Measurements from ENCODE around the gene GSTA4.

Gene GSTA4

GRCh38 chr6:52985228-52985627 lies 9.9 kb downstream of the GSTA4 start:
- POLR2A ChIA-PET (ENCODE audit: low non-redundant PET), result no interaction called here
- TF ChIP-seq CTCF (conservative IDR thresholded peaks at IDR 0.05; ENCODE audit: low read depth), result no peak
- DNase-seq (ENCODE audit: low spot score), result no peak
- H3K27ac ChIP-seq, result no peak overlapping the region
- CTCF ChIA-PET, result interaction anchor here (0.5 kb wide), 1 partner anchor 17 kb away, joined by 3 read pairs; no protein-coding TSS in a partner anchor

GRCh38 chr6:52984247-52984646 lies 10.8 kb downstream of the GSTA4 start:
- DNase-seq (ENCODE audit: low spot score), result no peak
- POLR2A ChIA-PET (ENCODE audit: low non-redundant PET), result no interaction called here
- H3K27ac ChIP-seq, result no peak overlapping the region
- TF ChIP-seq CTCF (conservative IDR thresholded peaks at IDR 0.05; ENCODE audit: low read depth), result no peak
- CTCF ChIA-PET, result interaction anchor here (0.6 to 1.0 kb wide), 2 partner anchors 12 to 407 kb away, joined by 3 to 4 read pairs; partner anchors contain the start of gene TRAM2

- POLR2A ChIA-PET (ENCODE audit: low non-redundant PET), result no interaction called here
- H3K27ac ChIP-seq, result no peak overlapping the region
- DNase-seq (ENCODE audit: low spot score), result no peak
- CTCF ChIA-PET, result interaction anchor here (0.6 to 1.0 kb wide), 2 partner anchors 13 to 406 kb away, joined by 3 to 4 read pairs; partner anchors contain the start of gene TRAM2
- no peak for TF ChIP-seq CTCF (conservative IDR thresholded peaks at IDR 0.05; ENCODE audit: low read depth)
Measured at GRCh38 chr6:52983159-52983848, 11.8 kb downstream of the GSTA4 start.

DNA sequence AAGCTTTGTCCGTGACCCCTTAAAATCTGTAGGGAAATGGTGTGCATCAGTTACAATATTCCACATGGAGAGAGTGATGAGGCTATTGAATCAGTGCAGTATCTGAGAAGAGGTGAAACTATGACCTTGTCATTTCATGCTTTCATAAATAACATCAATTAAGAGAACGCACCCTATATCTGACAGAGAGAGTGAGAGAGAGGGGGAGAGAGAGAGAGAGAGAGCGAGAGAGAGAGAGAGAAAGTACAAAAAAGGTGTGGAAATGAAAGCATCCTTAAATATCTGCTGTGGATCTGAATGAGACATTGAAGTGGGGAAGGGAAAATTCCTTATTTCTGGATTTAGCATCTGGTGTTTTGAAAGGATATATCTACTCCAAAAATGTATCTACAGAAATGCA lies 12.4 kb downstream of the GSTA4 start:
- TF ChIP-seq CTCF (conservative IDR thresholded peaks at IDR 0.05; ENCODE audit: low read depth), result no peak
- DNase-seq (ENCODE audit: low spot score), result no peak
- H3K27ac ChIP-seq, result no peak overlapping the region
- ChIA-PET POLR2A (ENCODE audit: low non-redundant PET) (no interaction called here), CTCF (interaction anchor here (0.6 kb wide), 1 partner anchor 11 kb away, joined by 3 read pairs; no protein-coding TSS in a partner anchor)

- DNase-seq (ENCODE audit: low spot score), result no peak
- CTCF ChIA-PET, result interaction anchor here (0.6 kb wide), 2 partner anchors 387 to 683 kb away, joined by 3 read pairs; no protein-coding TSS in a partner anchor
- no peak overlapping the region for H3K27ac ChIP-seq
- no peak for TF ChIP-seq CTCF (conservative IDR thresholded peaks at IDR 0.05; ENCODE audit: low read depth)
- POLR2A ChIA-PET (ENCODE audit: low non-redundant PET), result no interaction called here
Measured at GRCh38 chr6:52981222-52981900, 13.7 kb downstream of the GSTA4 start.

DNA sequence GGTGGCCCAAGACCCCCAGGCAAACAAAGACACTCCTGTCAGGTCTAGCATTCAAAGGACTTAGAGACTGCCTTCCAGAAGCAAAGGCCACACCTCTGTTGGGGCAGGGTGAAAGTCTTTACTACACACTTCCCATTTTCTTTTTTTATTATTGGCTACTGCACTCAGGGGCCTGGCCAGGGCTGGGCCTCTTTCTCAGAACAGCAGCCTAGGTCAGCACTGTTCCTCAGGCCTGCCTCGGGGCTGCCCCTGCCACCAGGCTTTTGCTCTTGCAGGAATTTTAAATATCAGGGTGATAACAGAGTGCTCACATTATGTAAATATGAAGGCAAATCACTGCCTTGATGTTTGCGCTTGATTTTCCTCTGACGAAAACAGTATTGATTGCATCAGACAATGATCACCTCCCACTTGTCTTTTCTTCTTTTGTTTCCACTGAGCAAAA lies 18.5 kb downstream of the GSTA4 start:
- no peak for TF ChIP-seq CTCF (conservative IDR thresholded peaks at IDR 0.05; ENCODE audit: low read depth)
- CTCF ChIA-PET, result interaction anchor here (0.6 kb wide), 1 partner anchor 109 kb away, joined by 3 read pairs; no protein-coding TSS in a partner anchor
- POLR2A ChIA-PET (ENCODE audit: low non-redundant PET), result no interaction called here
- H3K27ac ChIP-seq, result no peak overlapping the region
- DNase-seq (ENCODE audit: low spot score), result no peak

Measured in RWPE1 (cell line).